Mesenchymal stem cell (in vitro differentiated cells and primary cell): Measurements from ENCODE around the gene ANKRD55.
"Not testable (repeated sequence)": the region's sequence is repeated elsewhere in the genome, so short reads cannot be mapped to it uniquely, and the experiment has no call there.

Experiments used
- DNase-seq: peaks from one replicate; pipeline ENCODE4 v3.0.0-alpha.2; 2013
- H2AFZ ChIP-seq: one replicate; pipeline ENCODE4 v1.6.1; 2013; ENCODE audit warnings: low read depth, mild to moderate bottlenecking, control low read depth, inconsistent platforms, low read length, moderate library complexity
- H2AK5ac ChIP-seq: 2 replicates; pipeline ENCODE4 v1.6.1; 2013; ENCODE audit warnings: low read length, moderate library complexity, mild to moderate bottlenecking, inconsistent platforms; ENCODE audit not compliant: severe bottlenecking
- H2BK120ac ChIP-seq: one replicate; pipeline ENCODE4 v1.6.1; 2013; ENCODE audit warnings: low read depth, mild to moderate bottlenecking, inconsistent platforms, low read length, moderate library complexity
- H2BK12ac ChIP-seq, 2 experiments: one replicate each; pipeline ENCODE4 v1.6.1; 2013; ENCODE audit warnings: inconsistent platforms in 2 of 2, low read length in 2 of 2, mild to moderate bottlenecking in 2 of 2, moderate library complexity in 2 of 2, control low read depth in 1 of 2
- H2BK15ac ChIP-seq: one replicate; pipeline ENCODE4 v1.6.1; 2013; ENCODE audit warnings: mild to moderate bottlenecking, low read depth, inconsistent platforms; ENCODE audit not compliant: poor library complexity, severe bottlenecking
- H2BK5ac ChIP-seq: 2 replicates; pipeline ENCODE4 v1.6.1; 2013; ENCODE audit warnings: low read depth, mild to moderate bottlenecking, low read length, control low read depth, inconsistent platforms; ENCODE audit not compliant: poor library complexity, severe bottlenecking
- H3K14ac ChIP-seq, 2 experiments: one replicate each; pipeline ENCODE4 v1.6.1; 2013; ENCODE audit warnings: inconsistent platforms in 2 of 2, low read length in 2 of 2, control low read depth in 1 of 2, mild to moderate bottlenecking in 1 of 2, moderate library complexity in 1 of 2
- H3K18ac ChIP-seq, 2 experiments: one replicate each; pipeline ENCODE4 v1.6.1; 2013; ENCODE audit warnings: inconsistent platforms in 2 of 2, low read length in 2 of 2, control low read depth in 1 of 2, low read depth in 1 of 2, mild to moderate bottlenecking in 1 of 2
- H3K23ac ChIP-seq, 2 experiments: one replicate each; pipeline ENCODE4 v1.6.1; 2013; ENCODE audit warnings: inconsistent platforms in 2 of 2, low read length in 2 of 2, mild to moderate bottlenecking in 2 of 2, moderate library complexity in 2 of 2, control low read depth in 1 of 2
- H3K27ac ChIP-seq: 2 replicates; pipeline ENCODE4 v1.5.1; 2013; ENCODE audit warnings: mild to moderate bottlenecking, moderate library complexity, low read length, control low read depth, inconsistent platforms; ENCODE audit not compliant: poor library complexity, severe bottlenecking
- H3K27me3 ChIP-seq, 2 experiments: 2 replicates each; pipeline versions ENCODE4 v1.6.1 to v1.7.0; 2013; ENCODE audit warnings: low read length in 2 of 2, mild to moderate bottlenecking in 2 of 2, moderate library complexity in 2 of 2, control low read depth in 1 of 2, inconsistent platforms in 1 of 2; ENCODE audit not compliant: control insufficient read depth in 1 of 2, insufficient read depth in 1 of 2
- H3K36me3 ChIP-seq, 2 experiments: 2 replicates each; pipeline versions ENCODE4 v1.6.1 to v1.7.0; 2013; ENCODE audit warnings: low read length in 2 of 2, control low read depth in 1 of 2, inconsistent platforms in 1 of 2, low read depth in 1 of 2, mild to moderate bottlenecking in 1 of 2; ENCODE audit not compliant: insufficient read depth in 2 of 2, control insufficient read depth in 1 of 2
- H3K4ac ChIP-seq, 2 experiments: one replicate each; pipeline ENCODE4 v1.6.1; 2013; ENCODE audit warnings: inconsistent platforms in 2 of 2, low read length in 2 of 2, mild to moderate bottlenecking in 2 of 2, moderate library complexity in 2 of 2, control low read depth in 1 of 2, low read depth in 1 of 2
- H3K4me1 ChIP-seq: 2 replicates; pipeline ENCODE4 v1.6.1; 2013; ENCODE audit warnings: low read depth, low read length, control low read depth; ENCODE audit not compliant: control insufficient read depth, insufficient read depth
- H3K4me2 ChIP-seq: 2 replicates; pipeline ENCODE4 v1.6.1; 2013; ENCODE audit warnings: low read length, mild to moderate bottlenecking, inconsistent platforms; ENCODE audit not compliant: poor library complexity, severe bottlenecking
- H3K4me3 ChIP-seq, 2 experiments: 2 replicates each; pipeline versions ENCODE4 v1.5.1 to v1.7.0; 2013; ENCODE audit warnings: low read length in 2 of 2, mild to moderate bottlenecking in 2 of 2, control low read depth in 1 of 2, low read depth in 1 of 2; ENCODE audit not compliant: insufficient read depth in 1 of 2
- H3K79me1 ChIP-seq: replicated peaks from 2 replicates; pipeline ENCODE4 v1.6.1; 2013; ENCODE audit warnings: mild to moderate bottlenecking, control low read depth, low read length, inconsistent platforms; ENCODE audit not compliant: poor library complexity, severe bottlenecking
- H3K9ac ChIP-seq: 2 replicates; pipeline ENCODE4 v1.7.0; 2013; ENCODE audit warnings: mild to moderate bottlenecking, low read length, moderate library complexity
- H3K9me3 ChIP-seq: 2 replicates; pipeline ENCODE4 v1.7.0; 2013; ENCODE audit warnings: mild to moderate bottlenecking, low read length; ENCODE audit not compliant: control insufficient read depth
- H4K8ac ChIP-seq: one replicate; pipeline ENCODE4 v1.6.1; 2013; ENCODE audit warnings: inconsistent platforms, mild to moderate bottlenecking, low read length, moderate library complexity
- H4K91ac ChIP-seq: one replicate; pipeline ENCODE4 v1.6.1; 2013; ENCODE audit warnings: mild to moderate bottlenecking, low read length, inconsistent platforms
- WGBS: methylation state at CpG from one replicate; pipeline ENCODE4 v1.1.7; 2013; ENCODE audit warnings: mixed read lengths; 5-methylcytosine and 5-hydroxymethylcytosine counted together

The ANKRD55 gene

DNA sequence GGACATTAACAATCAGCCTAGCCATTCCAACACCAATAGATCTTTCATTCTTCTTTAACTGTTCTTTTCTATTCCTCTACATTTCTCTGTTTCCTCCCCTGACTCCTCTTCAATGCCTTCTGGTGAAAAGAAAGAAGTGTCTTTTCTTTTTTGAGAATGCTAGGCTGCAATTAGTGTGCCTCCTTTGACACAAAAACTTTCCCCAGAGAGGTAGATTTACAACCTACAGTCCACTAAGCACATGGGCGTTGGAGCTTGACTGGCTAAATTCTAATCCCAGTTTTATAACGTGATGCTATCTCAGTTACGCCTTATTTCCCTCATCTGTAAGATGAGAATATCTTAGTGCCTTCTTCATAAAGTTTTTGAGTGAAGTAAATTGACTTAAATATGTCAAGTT lies 16.9 kb upstream of the ANKRD55 start:
- no peaks in the 10 kb centered on the region for H3K27me3 ChIP-seq
- no peak overlapping the region for H2AK5ac ChIP-seq
- H3K4ac ChIP-seq, result no peak overlapping the region
- H3K9me3 ChIP-seq, result no peaks in the 10 kb centered on the region
- no peaks in the 10 kb centered on the region for H3K36me3 ChIP-seq
- no peaks in the 10 kb centered on the region for H3K4me1 ChIP-seq
- no peak overlapping the region for H3K9ac ChIP-seq
- WGBS, result 100% methylated on average over 1 of the region's 3 CpGs
- no peak overlapping the region for H3K23ac ChIP-seq
- no peak overlapping the region for H3K4me3 ChIP-seq
- no peak overlapping the region for H3K14ac ChIP-seq
- no peak overlapping the region for H3K18ac ChIP-seq
- H2BK120ac ChIP-seq, result no peak overlapping the region
- H2BK5ac ChIP-seq, result no peak overlapping the region
- H4K91ac ChIP-seq, result no peak overlapping the region
- no peak overlapping the region for H2BK15ac ChIP-seq
- no peaks in the 10 kb centered on the region for H3K79me1 ChIP-seq
- H3K27ac ChIP-seq, result no peak overlapping the region
- H4K8ac ChIP-seq, result no peak overlapping the region
- DNase-seq, result no peak
- H2BK12ac ChIP-seq, result no peak overlapping the region
- no peak overlapping the region for H3K4me2 ChIP-seq
- no peak overlapping the region for H2AFZ ChIP-seq

DNA sequence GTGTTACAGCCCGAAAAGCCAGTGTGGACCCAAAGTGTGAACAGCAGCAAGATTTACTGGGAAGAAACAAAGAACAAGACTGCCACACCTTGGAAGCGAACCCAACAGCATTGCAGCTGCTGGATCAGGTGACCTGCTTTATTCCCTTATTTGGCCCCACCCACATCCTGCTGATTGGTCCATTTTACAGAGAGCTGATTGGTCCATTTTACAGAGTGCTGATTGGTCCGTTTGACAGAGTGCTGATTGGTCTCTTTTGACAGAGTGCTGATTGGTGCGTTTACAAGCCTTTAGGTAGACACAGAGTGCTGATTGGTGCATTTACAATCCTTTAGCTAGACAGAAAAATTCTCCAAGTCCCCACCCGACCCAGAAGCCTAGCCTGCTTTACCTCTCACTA lies 16.0 kb upstream of the ANKRD55 start:
- H3K18ac ChIP-seq, H2AK5ac ChIP-seq, H4K8ac ChIP-seq, H3K9ac ChIP-seq, H4K91ac ChIP-seq, H3K4me1 ChIP-seq, H3K9me3 ChIP-seq, H3K4me3 ChIP-seq, H3K14ac ChIP-seq, DNase-seq, H3K4me2 ChIP-seq, H3K27ac ChIP-seq, H3K27me3 ChIP-seq, H2BK15ac ChIP-seq, H3K79me1 ChIP-seq, H3K23ac ChIP-seq, H2AFZ ChIP-seq, H2BK120ac ChIP-seq, H3K36me3 ChIP-seq, H2BK12ac ChIP-seq, H2BK5ac ChIP-seq: not testable (repeated sequence)
- WGBS, result 78% methylated on average over 4 of the region's 5 CpGs
- H3K4ac ChIP-seq, result peak overlapping the region in 1 of 2 experiments; percentile 29

DNA sequence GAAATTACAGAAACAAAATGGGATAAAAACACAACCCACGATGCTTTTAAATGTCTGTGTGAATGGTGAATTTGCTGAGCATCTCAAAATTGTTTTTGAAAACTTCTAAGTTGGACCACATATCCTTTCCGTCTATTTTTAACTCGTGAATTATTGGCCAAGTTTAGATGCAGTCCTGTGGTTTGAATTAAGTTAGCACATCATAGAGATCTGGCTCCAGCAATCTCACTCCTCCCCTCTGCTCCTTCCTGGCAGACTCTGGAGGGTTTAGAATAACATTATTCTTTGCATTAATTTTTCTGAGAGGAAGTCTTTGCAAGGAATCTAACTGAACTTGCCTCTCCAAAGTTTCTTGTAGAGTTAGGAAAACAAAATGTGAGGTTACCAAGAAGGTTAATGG lies 14.5 kb upstream of the ANKRD55 start:
- DNase-seq, result no peak
- no peaks in the 10 kb centered on the region for H3K79me1 ChIP-seq

DNA sequence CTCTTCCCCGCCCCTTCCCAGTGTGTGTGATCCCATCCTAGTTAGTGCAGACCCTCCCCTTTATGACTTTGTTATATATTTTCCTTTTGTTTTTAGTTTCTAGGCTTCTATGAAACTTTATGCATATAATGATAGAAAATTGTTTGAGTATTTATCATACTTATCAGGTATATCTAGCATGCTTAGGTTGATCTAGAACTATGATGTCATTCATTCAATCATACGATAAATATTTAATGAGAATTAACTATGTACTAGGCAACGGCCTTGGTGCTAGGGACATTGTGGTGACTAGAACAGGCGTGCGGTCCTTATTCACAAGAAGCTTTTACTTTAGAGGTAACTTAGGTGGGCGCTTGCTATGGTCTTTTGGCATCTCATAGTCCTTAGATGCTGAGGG lies 13.6 kb upstream of the ANKRD55 start:
- H3K9me3 ChIP-seq, result no peaks in the 10 kb centered on the region
- no peak for DNase-seq
- no peak overlapping the region for H2BK120ac ChIP-seq
- no peaks in the 10 kb centered on the region for H3K4me1 ChIP-seq
- H2AK5ac ChIP-seq, result no peak overlapping the region
- no peak overlapping the region for H3K9ac ChIP-seq
- H2BK12ac ChIP-seq, result no peak overlapping the region
- no peak overlapping the region for H3K27ac ChIP-seq
- H4K8ac ChIP-seq, result no peak overlapping the region
- H3K4ac ChIP-seq, result no peak overlapping the region
- H3K14ac ChIP-seq, result no peak overlapping the region
- H3K18ac ChIP-seq, result no peak overlapping the region
- H3K23ac ChIP-seq, result no peak overlapping the region
- H3K4me2 ChIP-seq, result no peak overlapping the region
- no peaks in the 10 kb centered on the region for H3K79me1 ChIP-seq
- H3K4me3 ChIP-seq, result no peak overlapping the region
- H3K27me3 ChIP-seq, result no peaks in the 10 kb centered on the region
- no peak overlapping the region for H2BK5ac ChIP-seq
- 100% methylated on average over 4 of the region's 6 CpGs for WGBS
- H2BK15ac ChIP-seq, result no peak overlapping the region
- no peak overlapping the region for H2AFZ ChIP-seq
- H3K36me3 ChIP-seq, result no peaks in the 10 kb centered on the region
- H4K91ac ChIP-seq, result no peak overlapping the region

More for the DNA sequence above, 14.5 kb upstream of the ANKRD55 start:
- Histone ChIP-seq H3K4me3 (no peak overlapping the region), H2AK5ac (no peak overlapping the region), H3K4me1 (no peaks in the 10 kb centered on the region), H3K14ac (no peak overlapping the region), H4K8ac (no peak overlapping the region), H3K23ac (no peak overlapping the region), H3K9me3 (no peaks in the 10 kb centered on the region), H3K27ac (no peak overlapping the region), H4K91ac (no peak overlapping the region), H3K18ac (no peak overlapping the region), H3K4ac (no peak overlapping the region), H2BK12ac (no peak overlapping the region), H3K36me3 (no peaks in the 10 kb centered on the region), H3K4me2 (no peak overlapping the region), H2BK5ac (no peak overlapping the region), H2BK120ac (no peak overlapping the region), H3K9ac (peak overlapping the region; percentile 55), H2AFZ (no peak overlapping the region), H2BK15ac (no peak overlapping the region), H3K27me3 (no peaks in the 10 kb centered on the region)
- WGBS, result 93% methylated on average over 3 of the region's 3 CpGs
